Fibroblast of skin of back (primary cell): ENCODE data around the gene CWC27.
"Not testable (repeated sequence)": the region's sequence is repeated elsewhere in the genome, so short reads cannot be mapped to it uniquely, and the experiment has no call there.

Source experiments
- DNase-seq: peaks from one replicate; pipeline ENCODE4 v3.0.0-alpha.2; 2013

CWC27 gene

DNA sequence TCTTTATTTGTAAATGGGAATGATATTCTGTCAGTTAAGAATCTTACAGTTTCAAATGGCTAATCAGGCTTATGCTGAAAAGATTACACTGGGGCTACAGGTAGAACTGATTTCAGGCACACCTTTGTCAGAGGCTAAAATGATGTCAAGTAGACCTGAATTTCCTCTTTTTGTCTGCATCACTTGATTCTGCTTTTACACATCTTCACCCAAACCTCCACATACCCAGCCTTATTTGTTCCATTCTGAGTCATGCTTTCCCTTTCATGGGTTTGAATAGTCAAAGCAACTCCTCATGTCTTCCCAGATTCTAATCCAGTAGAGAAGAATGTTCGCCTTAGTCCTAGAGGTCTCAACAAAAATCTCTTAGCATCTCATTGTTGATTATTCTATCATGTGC, 156.4 kb downstream of the CWC27 start:
- DNase-seq, result no peak

DNA sequence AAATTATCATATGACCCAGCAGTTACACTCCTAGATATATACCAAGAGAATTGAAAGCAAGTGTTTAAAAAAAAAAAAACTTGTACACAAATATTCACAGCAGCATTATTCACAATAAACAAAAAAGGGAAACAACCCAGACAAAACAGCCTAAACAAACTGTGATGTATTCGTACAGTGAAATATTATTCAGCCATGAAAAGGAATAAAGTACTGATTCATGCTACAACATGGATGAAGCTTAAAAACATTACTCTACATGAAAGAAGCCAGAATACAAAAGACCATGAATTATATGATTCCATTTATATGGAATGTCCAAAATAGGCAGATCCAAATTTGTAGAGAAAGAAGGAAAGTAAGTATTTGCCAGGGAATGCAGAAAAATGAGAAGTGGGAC, 161.1 kb downstream of the CWC27 start:
- DNase-seq, result no peak

DNA sequence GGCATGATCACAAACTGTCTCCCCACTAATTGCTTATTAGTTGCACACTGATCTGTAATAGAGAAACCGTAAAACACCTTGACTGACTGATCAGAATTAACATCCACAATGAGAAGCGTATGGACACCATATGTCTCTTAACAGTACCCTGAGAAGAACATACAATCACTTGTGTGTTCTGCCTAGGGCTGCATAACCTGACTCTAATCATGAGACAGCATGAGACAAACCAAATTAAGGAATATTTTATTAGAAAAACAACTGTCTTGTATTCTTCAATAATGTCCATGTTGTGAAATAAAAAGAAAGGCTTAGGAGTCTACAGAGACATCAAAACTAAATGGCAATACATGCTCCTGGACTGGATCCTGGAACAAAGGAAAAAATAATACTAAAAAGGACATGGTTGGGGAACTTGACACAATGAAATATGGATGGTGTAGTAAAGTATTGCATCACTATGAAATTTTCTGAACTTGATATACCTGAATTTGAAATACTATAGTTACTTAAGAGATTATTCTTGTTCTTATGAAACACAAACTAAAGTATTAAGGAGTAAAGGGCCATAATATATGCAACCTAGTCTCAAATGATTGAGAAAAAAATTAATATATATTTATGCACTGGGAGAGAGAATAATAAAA, 162.1 kb downstream of the CWC27 start:
- no peak for DNase-seq

DNA sequence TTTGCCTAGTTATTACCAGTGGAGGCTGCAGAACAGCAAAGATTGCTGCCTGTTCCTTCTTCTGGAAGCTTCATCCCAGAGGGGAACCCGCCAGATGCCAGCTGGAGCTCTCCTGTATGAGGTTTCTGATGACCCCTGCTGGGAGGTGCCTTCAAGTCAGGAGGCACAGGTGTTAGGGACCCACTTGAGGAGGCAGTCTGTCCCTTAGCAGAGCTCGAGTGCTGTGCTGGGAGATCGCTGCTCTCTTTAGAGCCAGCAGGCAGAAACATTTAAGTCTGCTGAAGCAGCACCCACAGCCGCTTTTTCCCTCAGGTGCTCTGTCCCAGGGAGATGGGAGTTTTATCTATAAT, 170.7 kb downstream of the CWC27 start:
- DNase-seq, result not testable (repeated sequence)

DNA sequence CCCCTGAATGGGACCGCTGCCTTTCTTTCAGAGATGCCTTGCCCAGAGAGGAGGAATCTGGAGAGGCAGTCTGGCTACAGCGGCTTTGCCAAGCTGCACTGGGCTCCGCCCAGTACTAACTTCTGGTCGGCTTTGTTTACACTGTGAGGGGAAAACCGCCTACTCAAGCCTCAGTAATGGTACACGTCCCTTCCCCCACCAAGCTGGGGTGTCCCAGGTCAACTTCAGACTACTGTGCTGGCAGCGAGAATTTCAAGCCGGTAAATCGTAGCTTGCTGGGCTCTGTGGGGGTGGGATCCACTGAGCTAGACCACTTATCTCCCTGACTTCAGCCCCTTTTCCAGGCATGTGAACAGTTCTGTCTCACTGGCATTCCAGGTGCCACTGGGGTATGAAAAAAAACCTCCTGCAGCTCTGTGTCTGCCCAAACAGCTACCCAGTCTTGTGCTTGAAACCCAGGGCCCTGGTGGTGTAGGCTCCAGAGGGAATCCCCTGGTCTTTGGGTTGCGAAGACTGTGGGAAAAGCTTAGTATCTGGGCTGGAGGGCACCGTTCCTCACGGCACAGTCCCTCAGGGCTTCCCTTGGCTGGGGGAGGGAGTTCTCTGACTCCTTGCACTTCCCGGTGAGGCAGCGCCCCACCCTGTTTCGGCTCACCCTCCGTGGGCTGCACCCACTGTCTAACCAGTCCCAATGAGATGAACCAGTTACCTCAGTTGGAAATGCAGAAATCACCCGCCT, 171.2 kb downstream of the CWC27 start:
- peak; percentile 11 for DNase-seq

DNA sequence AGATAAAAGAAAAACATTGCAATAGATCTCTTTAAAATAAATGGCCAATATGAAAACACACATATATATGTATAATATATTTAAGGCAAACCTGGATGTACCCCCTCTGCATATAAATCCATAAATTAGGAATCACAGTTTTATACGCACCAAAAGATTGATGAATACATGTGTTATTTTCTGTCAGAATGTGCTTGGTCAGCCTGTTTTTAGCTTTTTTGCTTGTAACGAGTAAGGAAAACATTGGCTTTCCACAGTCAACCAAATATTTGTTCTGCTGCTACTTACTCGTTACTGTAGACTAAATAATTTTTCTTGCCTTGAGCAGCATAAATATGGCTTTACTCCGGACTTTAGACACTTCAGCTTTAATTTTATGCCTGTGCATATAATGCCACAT, 173.7 kb downstream of the CWC27 start:
- no peak for DNase-seq

DNA sequence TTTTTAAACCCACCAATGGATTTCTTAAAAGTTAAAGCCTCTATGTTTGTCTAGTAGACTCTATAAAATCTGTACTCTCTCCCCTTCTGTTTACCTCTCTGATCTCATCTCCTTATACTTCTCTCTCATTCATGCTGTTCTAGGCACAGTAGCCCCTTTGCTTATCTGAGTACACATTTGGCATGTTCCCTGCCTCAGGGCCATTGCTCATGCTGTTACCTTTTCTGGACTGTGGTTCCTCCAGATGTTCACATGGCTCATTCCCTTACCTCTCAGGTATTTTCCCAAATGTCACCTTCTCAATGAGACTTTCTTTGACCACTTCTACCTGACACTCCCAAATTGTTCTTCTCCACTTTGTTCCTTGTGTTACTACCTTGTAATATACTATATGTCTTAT, 176.1 kb downstream of the CWC27 start:
- DNase-seq, result no peak

DNA sequence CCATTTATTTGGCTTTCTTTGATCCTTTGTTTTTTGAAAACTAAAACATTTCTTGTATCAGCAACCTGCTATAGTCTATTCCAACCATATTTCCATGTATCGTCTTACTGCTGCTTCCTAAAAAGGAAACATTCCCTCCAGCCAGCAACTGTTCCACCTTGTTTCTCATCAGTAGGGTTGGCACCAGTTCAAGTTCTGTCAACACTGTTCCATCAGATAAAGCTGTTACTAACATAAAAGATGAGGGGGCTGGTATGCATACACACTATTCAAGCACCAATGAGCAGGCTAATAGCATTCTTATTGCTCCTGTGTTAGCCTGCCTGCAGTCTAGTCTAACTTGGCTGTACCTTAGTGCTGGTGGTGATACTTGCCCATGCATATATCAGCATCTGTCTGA, 178.3 kb downstream of the CWC27 start:
- no peak for DNase-seq

DNA sequence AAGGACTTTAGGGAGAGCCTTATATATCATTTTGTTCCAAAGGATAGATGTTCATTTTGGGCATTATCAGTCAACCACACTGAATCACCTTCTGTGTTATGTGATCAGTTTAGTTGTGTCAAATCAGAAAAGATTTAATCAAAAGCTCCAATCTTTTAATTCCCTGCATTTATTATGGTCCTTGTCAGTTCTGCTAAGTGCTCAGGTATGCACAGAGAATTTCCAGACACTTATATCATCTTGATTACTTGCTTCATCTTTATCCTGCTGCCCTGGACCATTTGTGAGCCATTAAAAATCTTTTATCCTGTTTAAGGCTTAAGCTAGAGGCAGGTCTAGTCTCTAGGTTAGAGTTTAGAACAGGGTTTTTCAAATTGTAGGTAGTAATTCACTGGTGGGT, 179.1 kb downstream of the CWC27 start:
- no peak for DNase-seq

DNA sequence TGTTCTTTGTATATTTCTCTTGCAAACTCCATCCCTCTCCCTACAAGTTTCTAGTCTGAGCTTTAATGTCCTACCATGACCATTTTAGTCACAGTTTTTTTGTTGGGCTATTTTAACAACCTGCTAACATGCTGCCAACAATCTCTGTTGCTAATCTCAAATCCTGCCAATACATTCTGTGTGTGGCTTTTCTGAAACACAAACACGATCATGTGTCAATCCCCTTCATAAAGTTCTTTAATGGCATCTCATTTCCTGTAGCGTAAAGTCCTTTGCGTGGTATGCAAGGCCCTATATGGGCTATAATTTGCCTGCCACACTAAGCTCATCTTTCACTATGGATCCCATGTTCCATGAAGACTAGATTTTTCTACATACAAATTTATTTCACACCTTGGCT, 180.6 kb downstream of the CWC27 start:
- no peak for DNase-seq

DNA sequence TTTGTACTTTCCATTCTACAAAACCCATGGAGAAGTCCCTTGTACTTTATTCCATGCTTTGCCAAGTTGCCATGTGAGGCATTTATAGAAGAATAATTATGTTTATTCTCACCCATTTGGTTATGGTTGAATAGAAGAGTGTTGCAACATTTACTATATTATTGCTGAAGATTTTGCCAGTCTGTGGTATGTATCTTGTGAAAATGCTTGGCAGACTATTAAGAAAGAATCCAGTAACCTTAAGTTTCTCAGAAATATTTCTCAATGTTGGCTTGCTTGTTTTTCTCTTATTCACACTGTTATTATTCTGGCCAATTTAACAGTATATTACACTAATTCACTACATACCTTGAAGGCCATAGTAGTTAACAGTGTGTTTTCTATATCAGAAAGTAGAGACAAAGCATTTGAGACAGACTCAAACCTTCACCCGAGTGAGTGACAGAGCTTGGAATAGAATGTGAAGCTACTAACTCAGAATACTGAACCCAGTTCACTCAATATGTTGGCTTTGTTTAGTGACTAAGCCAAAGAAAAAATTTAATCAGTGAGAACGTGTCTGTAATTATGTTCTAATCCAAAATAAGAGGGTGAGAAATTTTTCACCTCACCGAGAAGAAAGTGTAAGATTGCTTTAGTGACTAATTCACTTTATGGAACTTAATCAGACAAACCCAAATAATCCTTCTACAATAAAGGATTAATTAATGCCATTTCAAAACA, 184.4 kb downstream of the CWC27 start:
- no peak for DNase-seq

DNA sequence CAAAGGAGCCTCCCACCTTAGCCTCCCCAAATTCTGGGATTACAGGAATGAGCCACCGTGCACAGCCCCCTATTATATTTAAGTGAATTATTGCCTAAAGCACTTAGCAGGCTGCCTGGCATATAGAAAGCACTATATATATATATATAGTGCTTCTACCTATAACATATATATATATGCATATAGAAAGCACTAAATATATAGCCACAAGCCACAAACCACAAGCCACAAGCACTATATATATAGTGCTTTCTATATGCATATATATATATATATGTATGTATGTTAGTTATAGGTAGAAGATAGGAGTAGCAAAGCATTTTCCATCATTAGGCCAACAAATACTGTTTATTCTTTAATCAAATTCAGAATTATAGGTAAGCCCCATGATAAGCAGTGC, 185.8 kb downstream of the CWC27 start:
- no peak for DNase-seq

DNA sequence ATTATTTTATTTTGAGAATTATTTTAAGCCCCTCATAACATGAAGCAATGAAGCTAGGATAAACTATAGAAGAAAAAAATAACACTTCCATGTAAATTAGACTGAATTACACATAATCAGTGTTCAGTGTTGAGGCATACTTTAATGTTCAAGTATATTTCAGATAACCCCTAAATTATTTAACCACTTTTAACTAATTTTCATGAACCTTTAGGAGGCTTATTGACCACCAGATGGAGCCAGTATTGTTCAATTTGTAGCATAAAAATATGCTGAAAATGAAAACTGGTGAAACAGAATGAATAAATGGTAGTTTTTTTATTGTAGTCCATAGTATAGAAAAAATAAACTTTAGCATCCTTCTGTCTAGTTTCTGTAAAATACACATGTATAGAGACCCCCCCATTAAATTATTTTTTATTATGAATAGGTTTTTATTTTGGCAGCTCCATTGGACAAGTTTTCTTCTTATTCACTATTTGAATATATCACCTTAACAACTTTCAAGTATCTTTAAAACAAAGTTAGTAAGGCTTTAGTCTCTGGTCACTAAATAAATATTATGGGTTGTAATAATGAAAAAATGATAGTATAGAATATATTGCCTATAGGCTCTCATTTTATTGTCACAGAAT, 190.1 kb downstream of the CWC27 start:
- DNase-seq, result peak; percentile 61

DNA sequence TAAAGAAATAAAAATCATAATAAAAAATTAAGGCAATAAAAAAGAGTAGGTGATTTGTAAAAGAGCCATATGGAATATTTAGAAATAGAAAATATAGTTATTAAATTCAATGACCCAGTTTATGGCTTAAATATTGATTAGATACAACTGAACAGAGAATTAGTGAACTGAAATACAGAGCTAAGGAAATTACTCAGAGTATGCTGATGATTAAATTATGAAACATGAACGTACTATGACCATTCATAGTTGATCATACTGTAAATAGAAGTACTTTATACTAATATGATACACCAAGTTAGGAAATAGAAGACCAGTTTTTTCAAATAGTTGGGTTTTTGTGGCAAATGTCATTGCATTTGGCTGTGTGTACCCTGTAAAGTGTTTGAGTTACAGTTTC, 194.5 kb downstream of the CWC27 start:
- no peak for DNase-seq

DNA sequence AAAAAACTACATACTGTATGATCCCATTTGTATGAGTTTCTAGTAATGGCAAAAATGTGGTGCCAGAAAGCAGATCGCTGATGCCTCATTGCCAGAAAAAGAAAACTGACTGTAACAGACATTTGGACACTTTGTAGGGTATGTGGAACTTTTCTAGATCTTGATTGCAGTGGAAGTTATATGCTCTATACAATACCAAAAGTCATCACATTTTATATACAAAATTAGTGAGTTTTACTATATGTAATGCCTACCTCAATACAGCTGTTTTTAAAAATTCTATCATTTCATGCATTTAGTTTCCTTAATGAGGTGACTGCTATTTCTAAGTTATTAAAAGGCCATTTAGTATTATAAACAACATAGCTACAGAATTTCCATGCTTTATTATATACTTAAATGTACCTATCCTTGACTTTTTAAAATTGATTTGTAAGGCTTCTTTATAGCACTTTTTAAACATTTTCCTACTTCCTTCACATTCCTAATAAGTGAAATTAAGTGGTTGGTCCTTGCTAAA, 199.9 kb downstream of the CWC27 start:
- DNase-seq, result no peak

DNA sequence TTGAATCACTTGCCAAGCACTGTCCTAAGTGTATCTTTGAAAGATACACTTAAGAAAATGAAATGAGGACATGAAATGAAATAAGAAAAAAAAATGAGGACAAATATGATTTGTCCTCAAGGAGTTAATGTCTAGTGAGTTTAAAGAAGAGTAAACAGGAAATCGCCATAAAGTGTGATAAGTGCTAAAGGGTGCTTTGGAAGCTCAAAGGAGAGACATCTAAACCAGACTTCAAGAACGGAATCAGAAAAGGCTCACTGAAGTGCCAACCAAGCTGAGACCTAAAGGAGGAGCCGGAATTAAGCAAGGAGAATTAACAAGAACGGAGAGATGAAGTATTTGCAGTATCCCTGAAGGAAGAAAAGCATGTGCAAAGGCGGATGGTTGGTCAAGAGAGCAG, 200.8 kb downstream of the CWC27 start:
- DNase-seq, result no peak

DNA sequence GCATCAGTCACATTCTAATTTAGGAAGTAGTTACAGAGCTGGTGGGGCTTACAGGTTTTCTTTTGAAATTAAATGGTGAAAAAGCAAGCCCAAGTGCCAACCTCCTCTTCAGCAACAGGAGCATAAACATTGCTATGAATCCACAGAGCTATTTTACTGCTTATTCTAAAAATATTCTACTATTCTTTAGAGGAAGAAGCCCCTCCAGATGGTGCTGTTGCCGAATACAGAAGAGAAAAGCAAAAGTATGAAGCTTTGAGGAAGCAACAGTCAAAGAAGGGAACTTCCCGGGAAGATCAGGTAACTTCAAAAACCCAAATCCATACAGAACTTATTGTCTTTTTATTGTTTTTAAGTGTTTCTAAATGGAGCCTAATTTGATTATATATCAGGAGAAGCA, 202.8 kb downstream of the CWC27 start:
- peak; percentile 52 for DNase-seq

DNA sequence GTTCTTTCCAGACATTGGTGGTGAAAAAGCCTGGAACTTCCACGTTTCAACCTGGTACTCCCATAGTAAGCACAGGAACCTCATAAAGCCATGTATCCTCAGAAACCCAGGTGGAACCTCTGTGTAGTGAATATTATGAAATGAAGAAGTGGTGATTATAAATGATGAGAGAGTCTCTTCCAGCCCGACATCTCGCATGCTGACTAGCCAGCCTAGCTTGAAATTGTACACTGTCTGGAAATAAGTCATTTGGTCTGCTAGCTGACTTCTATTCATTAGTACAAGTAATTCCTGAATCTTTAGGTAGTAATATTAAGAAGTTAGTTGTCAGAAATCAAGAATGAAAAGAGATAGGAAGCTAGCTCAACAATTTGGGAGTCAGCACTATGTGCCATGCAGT, 203.3 kb downstream of the CWC27 start:
- DNase-seq, result no peak

DNA sequence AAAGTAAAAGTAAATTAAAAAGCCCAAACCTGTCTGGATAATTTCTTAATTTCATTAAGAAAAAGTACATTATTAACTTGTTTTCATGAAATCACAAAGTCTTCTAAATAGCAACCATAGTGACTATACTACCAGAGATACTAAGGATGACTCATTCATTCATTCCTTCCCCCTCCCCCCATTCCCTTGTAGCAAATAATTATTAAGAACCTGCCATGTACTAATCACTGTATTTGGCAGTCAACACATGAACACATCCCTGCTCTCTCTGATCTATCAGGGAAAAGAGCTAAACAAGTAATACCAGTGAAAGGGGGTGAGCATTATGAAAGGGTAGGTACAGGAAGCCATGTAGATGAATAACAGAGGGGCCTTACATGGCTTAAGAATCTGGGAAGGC, 203.9 kb downstream of the CWC27 start:
- DNase-seq, result peak; percentile 21

DNA sequence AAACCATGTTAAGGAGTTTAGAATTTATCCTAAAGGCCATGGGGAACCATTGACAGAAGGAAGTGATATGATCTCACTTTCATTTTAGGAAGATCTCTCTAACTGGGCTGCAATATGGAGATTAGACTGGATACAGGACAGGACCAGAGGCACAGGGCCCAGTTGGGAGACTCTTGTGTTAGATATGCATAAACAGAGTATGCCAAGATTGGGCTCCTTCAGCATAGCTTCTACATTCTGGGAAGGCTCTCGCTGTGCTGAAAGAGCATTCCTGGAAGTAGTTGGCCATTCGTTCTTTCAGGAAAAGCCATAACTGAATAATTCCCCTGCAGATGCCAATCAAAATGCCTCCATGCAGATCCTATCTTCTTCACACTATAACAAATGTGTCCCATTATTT, 204.5 kb downstream of the CWC27 start:
- no peak for DNase-seq

DNA sequence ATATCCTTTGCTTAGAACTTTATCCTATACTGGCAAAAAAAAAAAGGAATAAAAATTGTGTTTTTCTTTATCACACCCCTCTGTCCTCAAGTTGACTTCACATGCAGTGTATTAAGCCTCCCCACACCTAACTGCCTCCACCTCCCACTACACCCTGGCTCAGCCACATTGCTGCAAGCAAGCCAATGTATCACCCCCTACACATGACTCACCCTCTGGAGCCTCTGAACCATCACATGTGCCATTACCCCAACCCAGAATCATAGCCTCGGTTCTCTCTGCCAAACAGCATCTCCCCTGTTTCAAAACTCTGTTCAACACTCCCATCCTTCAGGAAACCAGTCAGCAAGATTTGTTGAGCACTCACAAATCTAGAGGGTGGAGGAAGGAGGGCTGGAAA, 209.0 kb downstream of the CWC27 start:
- DNase-seq, result peak; percentile 14

DNA sequence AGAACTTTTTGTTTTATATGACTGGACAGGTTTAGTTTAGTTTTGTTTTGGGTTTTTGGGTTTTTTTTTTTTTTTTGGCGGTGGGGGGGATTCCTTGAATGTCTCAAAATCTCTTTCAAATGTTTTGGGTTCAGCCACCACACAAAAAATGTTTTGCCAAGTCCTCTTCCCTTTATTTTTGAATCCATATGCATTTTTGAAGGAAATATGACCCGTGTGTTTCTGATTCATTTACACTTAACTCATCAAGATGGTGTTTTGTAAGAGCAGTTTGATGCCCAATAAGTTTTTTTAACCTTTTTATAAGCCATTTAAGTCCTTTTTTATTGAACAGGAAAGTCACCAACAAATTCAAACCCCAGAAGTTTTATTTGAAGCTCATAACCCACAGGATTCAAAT, 209.8 kb downstream of the CWC27 start:
- DNase-seq, result peak; percentile 8

DNA sequence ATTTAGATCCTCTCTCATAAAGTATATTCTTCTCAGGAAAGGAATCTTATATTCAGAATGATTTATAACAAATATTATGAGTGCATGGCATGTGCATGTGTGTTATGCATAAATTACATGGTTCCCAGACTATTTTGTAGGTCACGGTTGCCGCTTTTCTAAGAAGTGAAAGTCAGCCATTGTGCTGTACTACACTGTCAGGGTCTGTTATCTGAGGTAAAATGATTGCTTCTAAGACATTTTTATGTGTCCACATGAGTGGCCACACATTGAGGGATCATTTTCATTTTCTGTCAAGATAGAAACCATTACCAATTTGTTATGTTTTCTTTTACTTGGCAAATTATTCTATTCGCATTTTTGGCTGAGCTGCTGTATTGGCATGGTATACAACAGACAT, 210.8 kb downstream of the CWC27 start:
- DNase-seq, result no peak
